Caco-2 (cell line): Measurements from ENCODE around the gene LCN2. TPM values are rescaled to one million over a fixed set of nuclear protein-coding genes. Genes with fewer than 3 reads are reported as not detected.

ENCODE experiments used
- BruUV-seq: library from RNA; stranded (reverse); fragments of 400-500 nt; replicated peaks from 2 replicates; lab custom pipeline; 2021; lab: Mats Ljungman, UMichigan
- CTCF ChIA-PET: fragments of 300-600 bp; sonication (Branson Sonifier 250); formaldehyde crosslinking; loops from one replicate; lab custom pipeline; 2022; ENCODE audit warnings: antibody characterized with exemption; lab: Charles Lee
- POLR2A ChIA-PET: fragments of 300-600 bp; sonication (Branson Sonifier 250); formaldehyde crosslinking; loops from one replicate; lab custom pipeline; 2022; ENCODE audit warnings: antibody characterized with exemption; lab: Charles Lee
- DNase-seq, 2 experiments: peaks; one replicate each; pipeline versions ENCODE4 v3.0.0 to v3.0.0-alpha.2; 2020 to 2022
- H3K27me3 ChIP-seq: replicated peaks from 2 replicates; pipeline ENCODE4 v1.6.0; 2011; ENCODE audit warnings: low read length; ENCODE audit not compliant: control insufficient read depth, insufficient read depth
- H3K36me3 ChIP-seq: 2 replicates; pipeline ENCODE4 v1.5.1; 2011; ENCODE audit warnings: low read length; ENCODE audit not compliant: control insufficient read depth, insufficient read depth
- H3K4me1 ChIP-seq: fragments of 250-450 bp; sonication (Bioruptor Pico); 2 replicates; pipeline ENCODE4 v1.5.1; 2020; ENCODE audit warnings: mild to moderate bottlenecking
- H3K4me3 ChIP-seq: 2 replicates; pipeline ENCODE4 v1.5.1; 2011; ENCODE audit warnings: low read depth, mild to moderate bottlenecking, control low read depth, low read length
- H3K9me3 ChIP-seq: fragments of 250-450 bp; sonication (Bioruptor Pico); 2 replicates; pipeline ENCODE4 v1.5.1; 2020; ENCODE audit warnings: mild to moderate bottlenecking, moderate library complexity
- H3K27ac Mint-ChIP-seq: one replicate; pipeline ENCODE4 v1.8.0; 2022; ENCODE audit warnings: mixed read lengths; ENCODE audit not compliant: unreplicated experiment
- H3K27me3 Mint-ChIP-seq: one replicate; pipeline ENCODE4 v1.8.0; 2022; ENCODE audit warnings: mixed read lengths; ENCODE audit not compliant: insufficient read depth, unreplicated experiment
- H3K36me3 Mint-ChIP-seq: one replicate; pipeline ENCODE4 v1.8.0; 2022; ENCODE audit warnings: mild to moderate bottlenecking, mixed read lengths; ENCODE audit not compliant: insufficient read depth, unreplicated experiment
- H3K4me1 Mint-ChIP-seq: one replicate; pipeline ENCODE4 v1.8.0; 2022; ENCODE audit warnings: low read depth, mixed read lengths; ENCODE audit not compliant: unreplicated experiment
- H3K4me3 Mint-ChIP-seq: one replicate; pipeline ENCODE4 v1.8.0; 2022; ENCODE audit warnings: mild to moderate bottlenecking, moderate library complexity, mixed read lengths; ENCODE audit not compliant: unreplicated experiment
- H3K9me3 Mint-ChIP-seq: one replicate; pipeline ENCODE4 v1.8.0; 2022; ENCODE audit warnings: mixed read lengths; ENCODE audit not compliant: unreplicated experiment
- intact Hi-C: fragments of 100-400 bp; cut with micrococcal nuclease; formaldehyde crosslinking; loops from one replicate; pipeline ENCODE4 v1.10.0; 2022; ENCODE audit not compliant: unreplicated experiment
- total RNA-seq: library from RNA; stranded (reverse); gene quantifications from 2 replicates; pipeline ENCODE4 v1.2.3, GENCODE V29; 2022
- TF ChIP-seq, protein P1 (sequence below), 2 experiments: fragments of 200-600 bp in 1 of 2; IDR thresholded peaks; 1 replicate in 1 of 2; 2 replicates in 1 of 2; pipeline versions ENCODE4 v1.5.1 to v1.8.0; 2011 to 2022; ENCODE audit warnings: antibody characterized with exemption in 1 of 2, control low read depth in 1 of 2, inconsistent platforms in 1 of 2, low read depth in 1 of 2, low read length in 1 of 2, mild to moderate bottlenecking in 1 of 2, moderate library complexity in 1 of 2; ENCODE audit not compliant: insufficient read depth in 1 of 2, severe bottlenecking in 1 of 2, unreplicated experiment in 1 of 2

LCN2 gene
- total RNA-seq, 1 experiment from 2014 or later = not detected

DNA sequence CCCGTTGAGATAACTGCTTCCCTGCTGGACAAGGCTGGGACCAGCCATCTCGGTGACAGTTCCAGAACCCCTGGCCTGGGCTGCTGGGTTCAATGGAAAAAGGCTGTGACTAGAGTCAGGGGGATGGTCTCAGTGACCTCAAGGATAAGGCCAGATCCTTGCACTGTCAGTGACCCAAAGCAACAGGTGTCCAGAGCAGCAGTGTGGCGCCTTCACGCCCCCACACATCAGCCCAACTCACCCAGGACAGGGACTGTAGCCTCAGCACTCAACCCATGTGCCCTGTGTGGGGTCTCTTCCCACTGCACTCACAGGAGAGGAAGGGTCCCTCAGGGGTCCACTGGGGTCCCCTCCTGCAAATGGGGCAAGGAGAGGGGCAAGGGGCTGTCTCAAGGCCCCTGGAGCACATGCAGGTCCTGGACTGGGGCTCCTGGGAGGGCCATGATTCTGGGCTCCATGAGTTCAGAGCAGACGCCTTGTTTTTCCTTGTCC is 698 bp upstream of the LCN2 start:
- Mint-ChIP-seq H3K4me1 (no peaks in the 10 kb centered on the region), H3K27ac (no peak overlapping the region), H3K4me3 (no peak overlapping the region), H3K36me3 (no peaks in the 10 kb centered on the region), H3K27me3 (no peaks in the 10 kb centered on the region), H3K9me3 (no peaks in the 10 kb centered on the region)
- TF ChIP-seq, protein P1, sequence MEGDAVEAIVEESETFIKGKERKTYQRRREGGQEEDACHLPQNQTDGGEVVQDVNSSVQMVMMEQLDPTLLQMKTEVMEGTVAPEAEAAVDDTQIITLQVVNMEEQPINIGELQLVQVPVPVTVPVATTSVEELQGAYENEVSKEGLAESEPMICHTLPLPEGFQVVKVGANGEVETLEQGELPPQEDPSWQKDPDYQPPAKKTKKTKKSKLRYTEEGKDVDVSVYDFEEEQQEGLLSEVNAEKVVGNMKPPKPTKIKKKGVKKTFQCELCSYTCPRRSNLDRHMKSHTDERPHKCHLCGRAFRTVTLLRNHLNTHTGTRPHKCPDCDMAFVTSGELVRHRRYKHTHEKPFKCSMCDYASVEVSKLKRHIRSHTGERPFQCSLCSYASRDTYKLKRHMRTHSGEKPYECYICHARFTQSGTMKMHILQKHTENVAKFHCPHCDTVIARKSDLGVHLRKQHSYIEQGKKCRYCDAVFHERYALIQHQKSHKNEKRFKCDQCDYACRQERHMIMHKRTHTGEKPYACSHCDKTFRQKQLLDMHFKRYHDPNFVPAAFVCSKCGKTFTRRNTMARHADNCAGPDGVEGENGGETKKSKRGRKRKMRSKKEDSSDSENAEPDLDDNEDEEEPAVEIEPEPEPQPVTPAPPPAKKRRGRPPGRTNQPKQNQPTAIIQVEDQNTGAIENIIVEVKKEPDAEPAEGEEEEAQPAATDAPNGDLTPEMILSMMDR (IDR thresholded peaks at IDR 0.05; ENCODE audit: insufficient read depth in 1 of 2, low read depth in 1 of 2, low read length in 1 of 2, severe bottlenecking in 1 of 2, unreplicated experiment in 1 of 2) = no peak
- CTCF ChIA-PET = no interaction called here
- Histone ChIP-seq H3K4me1 (peaks cover 15% of the 10 kb centered on the region; the same call in 1 of the 2 replicates), H3K27me3 (no peaks in the 10 kb centered on the region), H3K9me3 (no peaks in the 10 kb centered on the region), H3K4me3 (no peak overlapping the region), H3K36me3 (no peaks in the 10 kb centered on the region)
- no TSS peak for BruUV-seq
- POLR2A ChIA-PET = no interaction called here
- DNase-seq = peak in 1 of 2 experiments; percentile 29
- intact Hi-C loops = no loop called here

DNA sequence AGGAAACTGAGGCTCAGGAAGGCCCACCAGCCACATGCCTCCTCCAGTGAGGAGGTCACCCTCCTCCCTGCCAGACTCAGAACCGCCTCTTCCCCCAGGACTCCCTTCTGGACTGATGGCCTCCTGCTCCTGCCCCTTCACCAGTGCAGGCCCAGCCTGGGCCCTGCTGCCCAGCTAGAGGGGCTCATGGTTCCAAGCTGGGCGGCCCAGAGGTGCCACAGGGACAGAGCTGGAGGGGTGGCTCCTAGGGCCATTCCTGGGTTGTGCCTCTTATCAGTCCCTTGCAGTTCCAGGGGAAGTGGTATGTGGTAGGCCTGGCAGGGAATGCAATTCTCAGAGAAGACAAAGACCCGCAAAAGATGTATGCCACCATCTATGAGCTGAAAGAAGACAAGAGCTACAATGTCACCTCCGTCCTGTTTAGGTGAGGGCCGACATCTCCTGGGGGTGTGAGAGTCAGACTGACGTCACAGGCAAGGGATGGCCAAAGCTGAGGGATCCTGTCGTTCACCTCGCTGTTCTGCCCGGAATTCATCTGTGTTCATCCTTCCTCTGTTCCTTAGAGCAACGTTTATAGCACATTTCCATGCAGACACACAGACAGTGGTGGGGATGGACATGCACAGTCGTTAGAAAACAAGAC is 819 bp downstream of the LCN2 start:
- Histone ChIP-seq H3K27me3 (no peaks in the 10 kb centered on the region), H3K4me3 (no peak overlapping the region), H3K4me1 (peaks cover 15% of the 10 kb centered on the region; the same call in 1 of the 2 replicates), H3K9me3 (no peaks in the 10 kb centered on the region), H3K36me3 (no peaks in the 10 kb centered on the region)
- BruUV-seq = no TSS peak
- no peak overlapping the region for H3K27ac Mint-ChIP-seq
- H3K27me3 Mint-ChIP-seq = no peaks in the 10 kb centered on the region
- H3K36me3 Mint-ChIP-seq = no peaks in the 10 kb centered on the region
- H3K9me3 Mint-ChIP-seq = no peaks in the 10 kb centered on the region
- intact Hi-C loops = no loop called here
- POLR2A ChIA-PET = no interaction called here
- CTCF ChIA-PET = interaction anchor here (1.2 to 1.8 kb wide), 2 partner anchors 10 to 22 kb away, joined by 3 to 4 read pairs; partner anchors contain the start of gene BBLN
- H3K4me3 Mint-ChIP-seq = no peak overlapping the region
- DNase-seq = peak in 1 of 2 experiments; percentile 21
- no peaks in the 10 kb centered on the region for H3K4me1 Mint-ChIP-seq
- TF ChIP-seq, protein P1 (IDR thresholded peaks at IDR 0.05; ENCODE audit: insufficient read depth in 1 of 2, low read depth in 1 of 2, low read length in 1 of 2, severe bottlenecking in 1 of 2, unreplicated experiment in 1 of 2) = no peak

DNA sequence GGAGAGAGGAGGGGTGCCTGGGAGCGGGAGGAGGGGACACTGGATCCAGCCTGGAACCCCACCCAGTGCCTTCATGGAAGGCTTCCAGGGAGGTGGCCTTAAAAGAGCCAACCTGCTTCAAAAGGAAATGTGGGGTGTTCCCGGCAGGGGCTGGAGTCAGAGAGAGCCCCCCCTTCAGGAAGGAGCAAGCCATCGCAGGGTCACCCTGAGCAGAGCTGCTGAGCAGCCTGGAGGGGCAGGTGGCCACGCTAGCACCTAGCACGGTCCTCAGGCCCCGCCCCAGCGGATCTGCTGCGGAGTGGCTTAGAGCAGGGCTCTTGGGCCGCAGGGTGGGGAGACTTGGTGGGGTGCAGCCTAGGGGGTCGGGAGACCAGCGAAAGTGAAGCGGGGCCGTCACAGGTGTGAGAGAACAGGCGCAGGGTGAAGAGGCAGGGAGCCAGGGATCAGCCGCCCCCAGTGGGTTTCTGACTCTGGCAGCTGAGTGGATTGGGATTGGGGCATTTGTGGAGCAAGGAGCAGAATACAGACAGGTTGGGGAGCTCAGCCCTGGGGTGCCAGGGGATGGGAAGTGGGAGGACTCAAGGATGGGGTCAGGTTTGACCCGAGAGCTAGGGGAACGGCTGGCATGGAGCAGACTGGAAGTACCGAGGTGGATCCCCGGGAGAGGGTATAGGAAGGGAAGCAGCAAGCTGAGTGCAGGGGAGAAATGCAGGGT is 1.5 kb downstream of the LCN2 start:
- no peak overlapping the region for H3K4me3 Mint-ChIP-seq
- Histone ChIP-seq H3K9me3 (no peaks in the 10 kb centered on the region), H3K36me3 (no peaks in the 10 kb centered on the region), H3K4me3 (no peak overlapping the region), H3K4me1 (peaks cover 8% of the 10 kb centered on the region; the same call in 1 of the 2 replicates), H3K27me3 (no peaks in the 10 kb centered on the region)
- ChIA-PET POLR2A (no interaction called here), CTCF (interaction anchor here (0.7 to 1.8 kb wide), 3 partner anchors 9 to 401 kb away, joined by 3 to 4 read pairs (median 3); partner anchors contain the start of genes BBLN and SPTAN1)
- no peaks in the 10 kb centered on the region for H3K27me3 Mint-ChIP-seq
- no peaks in the 10 kb centered on the region for H3K9me3 Mint-ChIP-seq
- no peaks in the 10 kb centered on the region for H3K36me3 Mint-ChIP-seq
- no TSS peak for BruUV-seq
- no peaks in the 10 kb centered on the region for H3K4me1 Mint-ChIP-seq
- no peak overlapping the region for H3K27ac Mint-ChIP-seq
- DNase-seq = peak; percentile 31 to 43
- TF ChIP-seq, protein P1 (IDR thresholded peaks at IDR 0.05; ENCODE audit: insufficient read depth in 1 of 2, low read depth in 1 of 2, low read length in 1 of 2, severe bottlenecking in 1 of 2, unreplicated experiment in 1 of 2) = peak; percentile 13 to 39
- intact Hi-C loops = no loop called here
